ENCODE data around the gene MAPKBP1. TPM values are rescaled to one million over a fixed set of nuclear protein-coding genes. Genes with fewer than 3 reads are reported as not detected.

The MAPKBP1 gene
- total RNA-seq, 2 experiments from 2014 or later = 14.5 to 17.4 TPM

DNA sequence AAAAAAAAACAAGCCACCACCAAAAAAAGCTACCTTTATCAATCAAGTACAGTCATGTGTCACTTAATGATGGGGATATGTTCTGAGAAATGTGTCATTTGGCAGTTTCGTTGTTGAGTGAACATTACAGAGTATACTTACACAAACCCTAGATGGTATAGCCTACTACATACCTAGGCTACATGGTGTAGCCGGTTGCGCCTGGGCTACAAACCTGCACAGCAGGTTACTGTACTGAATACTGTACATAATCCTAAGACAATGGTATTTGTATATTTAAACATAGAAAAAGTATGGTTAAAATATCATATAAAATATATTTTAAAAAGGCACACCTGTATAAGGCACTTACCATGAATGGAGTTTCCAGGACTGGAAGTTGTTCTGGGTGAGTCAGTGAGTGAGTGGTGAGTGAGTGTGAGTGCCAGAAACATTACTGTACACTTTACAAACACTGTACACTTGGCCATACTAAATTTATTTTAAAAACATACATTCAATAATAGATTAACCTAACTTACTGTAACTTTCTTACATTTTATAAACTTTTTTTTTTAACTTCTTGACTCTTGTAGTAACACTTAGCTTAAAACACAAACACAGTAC is 27.7 kb downstream of the MAPKBP1 start:
- TF ChIP-seq, protein P1, sequence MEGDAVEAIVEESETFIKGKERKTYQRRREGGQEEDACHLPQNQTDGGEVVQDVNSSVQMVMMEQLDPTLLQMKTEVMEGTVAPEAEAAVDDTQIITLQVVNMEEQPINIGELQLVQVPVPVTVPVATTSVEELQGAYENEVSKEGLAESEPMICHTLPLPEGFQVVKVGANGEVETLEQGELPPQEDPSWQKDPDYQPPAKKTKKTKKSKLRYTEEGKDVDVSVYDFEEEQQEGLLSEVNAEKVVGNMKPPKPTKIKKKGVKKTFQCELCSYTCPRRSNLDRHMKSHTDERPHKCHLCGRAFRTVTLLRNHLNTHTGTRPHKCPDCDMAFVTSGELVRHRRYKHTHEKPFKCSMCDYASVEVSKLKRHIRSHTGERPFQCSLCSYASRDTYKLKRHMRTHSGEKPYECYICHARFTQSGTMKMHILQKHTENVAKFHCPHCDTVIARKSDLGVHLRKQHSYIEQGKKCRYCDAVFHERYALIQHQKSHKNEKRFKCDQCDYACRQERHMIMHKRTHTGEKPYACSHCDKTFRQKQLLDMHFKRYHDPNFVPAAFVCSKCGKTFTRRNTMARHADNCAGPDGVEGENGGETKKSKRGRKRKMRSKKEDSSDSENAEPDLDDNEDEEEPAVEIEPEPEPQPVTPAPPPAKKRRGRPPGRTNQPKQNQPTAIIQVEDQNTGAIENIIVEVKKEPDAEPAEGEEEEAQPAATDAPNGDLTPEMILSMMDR (conservative IDR thresholded peaks at IDR 0.05; ENCODE audit: low read length) = no peak

DNA sequence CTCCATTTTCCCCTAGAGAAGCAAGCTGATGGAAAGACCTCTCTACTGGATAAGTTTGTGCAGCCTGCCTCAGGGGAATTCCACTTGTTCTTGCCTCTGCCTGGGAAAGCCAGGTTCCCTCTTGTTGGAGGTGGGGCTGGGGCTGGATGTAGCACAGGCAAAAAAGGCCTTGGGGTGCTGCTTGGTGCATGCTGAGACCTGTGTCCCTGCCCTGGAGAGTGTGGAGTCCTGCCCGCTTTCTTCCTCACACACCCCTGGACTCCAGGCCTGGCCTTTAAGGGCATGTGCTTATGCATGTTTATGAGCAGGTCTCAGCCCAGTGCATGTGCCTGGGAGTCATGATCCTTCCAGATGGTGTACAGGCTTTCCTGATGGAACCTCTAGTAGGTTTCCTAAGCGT is 30.1 kb downstream of the MAPKBP1 start:
- peaks cover 19% of the 10 kb centered on the region for H3K36me3 ChIP-seq (ENCODE audit: insufficient read depth, low read length)
- H2AFZ ChIP-seq (ENCODE audit: low read length) = no peak overlapping the region
- no peak for DNase-seq (ENCODE audit: low spot score)
- H3K9me2 ChIP-seq (ENCODE audit: insufficient read depth, low read length) = no peaks in the 10 kb centered on the region
- H3K4me1 ChIP-seq (ENCODE audit: insufficient read depth, low read length, poor library complexity, severe bottlenecking) = peaks cover 2% of the 10 kb centered on the region
- H3K4me3 ChIP-seq (ENCODE audit: low read depth, low read length, poor library complexity, severe bottlenecking) = no peak overlapping the region
- intact Hi-C loops (cut with micrococcal nuclease; ENCODE audit: unreplicated experiment) = no loop called here
- POLR2A ChIA-PET = no interaction called here
- TF ChIP-seq, protein P1 (conservative IDR thresholded peaks at IDR 0.05; ENCODE audit: low read length) = no peak
- TF ChIP-seq EZH2phosphoT487 (IDR thresholded peaks at IDR 0.05; ENCODE audit: borderline replicate concordance, low read depth, low read length) = no peak
- H3K4me2 ChIP-seq (ENCODE audit: low read length) = no peak overlapping the region
- BruUV-seq (replicated peaks) = no TSS peak
- H3K79me2 ChIP-seq (ENCODE audit: insufficient read depth, low read depth, low read length) = no peaks in the 10 kb centered on the region
- no peaks in the 10 kb centered on the region for H4K20me1 ChIP-seq (ENCODE audit: insufficient read depth, low read length)
- H3K27ac ChIP-seq (ENCODE audit: low read depth, low read length, poor library complexity, severe bottlenecking) = no peak overlapping the region
- peaks cover 16% of the 10 kb centered on the region for H3K9me3 ChIP-seq (ENCODE audit: low read length)
- CTCF ChIA-PET (ENCODE audit: unreplicated experiment) = no interaction called here

More for the DNA sequence above, 27.7 kb downstream of the MAPKBP1 start:
- no peak overlapping the region for H2AFZ ChIP-seq (ENCODE audit: low read length)
- peaks cover 5% of the 10 kb centered on the region for H3K4me1 ChIP-seq (ENCODE audit: insufficient read depth, low read length, poor library complexity, severe bottlenecking)
- H3K4me2 ChIP-seq (ENCODE audit: low read length) = no peak overlapping the region
- H3K36me3 ChIP-seq (ENCODE audit: insufficient read depth, low read length) = peaks cover 19% of the 10 kb centered on the region
- no peaks in the 10 kb centered on the region for H4K20me1 ChIP-seq (ENCODE audit: insufficient read depth, low read length)
- POLR2A ChIA-PET = interaction anchor here (0.6 to 1.1 kb wide), 4 partner anchors 15 to 33 kb away, joined by 3 to 5 read pairs (median 3); no protein-coding TSS in a partner anchor
- H3K9me3 ChIP-seq (ENCODE audit: low read length) = peaks cover 16% of the 10 kb centered on the region
- H3K9me2 ChIP-seq (ENCODE audit: insufficient read depth, low read length) = no peaks in the 10 kb centered on the region
- no peaks in the 10 kb centered on the region for H3K79me2 ChIP-seq (ENCODE audit: insufficient read depth, low read depth, low read length)
- DNase-seq (ENCODE audit: low spot score) = peak; percentile 81
- intact Hi-C loops (cut with micrococcal nuclease; ENCODE audit: unreplicated experiment) = no loop called here
- H3K4me3 ChIP-seq (ENCODE audit: low read depth, low read length, poor library complexity, severe bottlenecking) = no peak overlapping the region
- BruUV-seq (replicated peaks) = no TSS peak
- no peak overlapping the region for H3K27ac ChIP-seq (ENCODE audit: low read depth, low read length, poor library complexity, severe bottlenecking)
- CTCF ChIA-PET (ENCODE audit: unreplicated experiment) = no interaction called here

DNA sequence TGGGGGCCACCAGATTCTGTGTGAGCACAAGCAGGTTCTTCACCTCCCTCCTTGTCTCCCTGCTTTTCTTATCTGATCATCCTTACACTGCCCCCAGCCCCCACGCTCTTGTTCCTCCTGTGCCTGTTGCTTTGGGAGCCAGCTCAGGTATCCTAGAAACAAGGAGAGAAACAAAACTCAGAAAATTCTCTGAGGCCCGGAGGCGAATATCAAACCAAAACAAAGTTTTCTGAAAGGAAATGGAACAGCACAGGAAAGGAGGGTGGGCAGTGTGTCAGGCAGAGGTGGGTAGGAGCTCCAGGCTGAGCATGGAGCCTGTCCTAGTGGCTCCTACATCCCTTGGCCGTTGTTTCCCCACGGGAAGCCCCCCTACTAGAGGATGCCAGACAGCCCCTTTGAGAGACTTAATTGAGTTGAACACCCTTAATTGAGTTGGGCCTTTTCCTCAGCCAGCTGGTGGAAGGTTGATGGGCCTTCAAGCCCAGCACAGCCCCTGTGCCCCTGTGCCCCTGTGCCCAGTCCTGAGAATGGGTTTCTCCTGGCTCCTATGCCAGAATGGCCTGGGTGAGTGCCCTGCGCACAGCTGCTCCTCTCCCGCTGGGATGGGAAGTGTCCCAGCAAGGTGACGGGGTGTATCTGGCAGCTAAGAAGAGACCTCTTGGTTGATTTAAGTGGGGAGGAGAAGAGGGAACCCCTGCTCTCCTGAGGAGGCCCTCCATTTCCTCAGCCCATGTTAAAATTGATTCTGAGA is 30.8 kb downstream of the MAPKBP1 start:
- ChIA-PET POLR2A (no interaction called here), CTCF (ENCODE audit: unreplicated experiment) (no interaction called here)
- no peak overlapping the region for H3K4me3 ChIP-seq (ENCODE audit: low read depth, low read length, poor library complexity, severe bottlenecking)
- peaks cover 8% of the 10 kb centered on the region for H3K4me1 ChIP-seq (ENCODE audit: insufficient read depth, low read length, poor library complexity, severe bottlenecking)
- intact Hi-C loops (cut with micrococcal nuclease; ENCODE audit: unreplicated experiment) = no loop called here
- H3K9me3 ChIP-seq (ENCODE audit: low read length) = peaks cover 16% of the 10 kb centered on the region
- H2AFZ ChIP-seq (ENCODE audit: low read length) = no peak overlapping the region
- no TSS peak for BruUV-seq (replicated peaks)
- DNase-seq (ENCODE audit: low spot score) = no peak
- no peak overlapping the region for H3K4me2 ChIP-seq (ENCODE audit: low read length)
- no peaks in the 10 kb centered on the region for H3K9me2 ChIP-seq (ENCODE audit: insufficient read depth, low read length)
- no peak for TF ChIP-seq EZH2phosphoT487 (IDR thresholded peaks at IDR 0.05; ENCODE audit: borderline replicate concordance, low read depth, low read length)
- TF ChIP-seq, protein P1 (conservative IDR thresholded peaks at IDR 0.05; ENCODE audit: low read length) = no peak
- H4K20me1 ChIP-seq (ENCODE audit: insufficient read depth, low read length) = no peaks in the 10 kb centered on the region
- H3K79me2 ChIP-seq (ENCODE audit: insufficient read depth, low read depth, low read length) = no peaks in the 10 kb centered on the region
- H3K27ac ChIP-seq (ENCODE audit: low read depth, low read length, poor library complexity, severe bottlenecking) = no peak overlapping the region
- H3K36me3 ChIP-seq (ENCODE audit: insufficient read depth, low read length) = peaks cover 18% of the 10 kb centered on the region
